ENCODE measurements around the gene DNAI2.

GRCh38 chr17:74251051-74251450, 23.0 kb upstream of the DNAI2 start:
- TF ChIP-seq CHD4 (IDR thresholded peaks at IDR 0.05; ENCODE audit: borderline replicate concordance) (no peak), POLR2A (IDR thresholded peaks at IDR 0.05; ENCODE audit: low read length) (no peak), CTCF (IDR thresholded peaks at IDR 0.05) (no peak), GATA3 (IDR thresholded peaks at IDR 0.05; ENCODE audit: borderline replicate concordance) (no peak), MAX (IDR thresholded peaks at IDR 0.05) (no peak), TFCP2L1 (CRISPR knock-in tag; IDR thresholded peaks at IDR 0.05) (no peak), JUN (IDR thresholded peaks at IDR 0.05) (no peak), MAFK (IDR thresholded peaks at IDR 0.05; ENCODE audit: partially characterized antibody) (no peak), EP300 (IDR thresholded peaks at IDR 0.05) (no peak), ELK1 (IDR thresholded peaks at IDR 0.05; ENCODE audit: low read depth, low read length) (no peak), RAD21 (conservative IDR thresholded peaks at IDR 0.05 in 1 of 2, IDR thresholded peaks at IDR 0.05 in 1 of 2) (no peak), ESRRA (IDR thresholded peaks at IDR 0.05; ENCODE audit: borderline replicate concordance, low read length) (no peak), NFE2L2 (conservative IDR thresholded peaks at IDR 0.05; ENCODE audit: low read length) (no peak)
